NCI-H1930 (cell line): ENCODE data around the gene TMEM30A.

Source experiments
- DNase-seq, 2 experiments: peaks; one replicate each; lab custom pipeline; 2025; lab: John Stamatoyannopoulos, UW

TMEM30A gene

DNA sequence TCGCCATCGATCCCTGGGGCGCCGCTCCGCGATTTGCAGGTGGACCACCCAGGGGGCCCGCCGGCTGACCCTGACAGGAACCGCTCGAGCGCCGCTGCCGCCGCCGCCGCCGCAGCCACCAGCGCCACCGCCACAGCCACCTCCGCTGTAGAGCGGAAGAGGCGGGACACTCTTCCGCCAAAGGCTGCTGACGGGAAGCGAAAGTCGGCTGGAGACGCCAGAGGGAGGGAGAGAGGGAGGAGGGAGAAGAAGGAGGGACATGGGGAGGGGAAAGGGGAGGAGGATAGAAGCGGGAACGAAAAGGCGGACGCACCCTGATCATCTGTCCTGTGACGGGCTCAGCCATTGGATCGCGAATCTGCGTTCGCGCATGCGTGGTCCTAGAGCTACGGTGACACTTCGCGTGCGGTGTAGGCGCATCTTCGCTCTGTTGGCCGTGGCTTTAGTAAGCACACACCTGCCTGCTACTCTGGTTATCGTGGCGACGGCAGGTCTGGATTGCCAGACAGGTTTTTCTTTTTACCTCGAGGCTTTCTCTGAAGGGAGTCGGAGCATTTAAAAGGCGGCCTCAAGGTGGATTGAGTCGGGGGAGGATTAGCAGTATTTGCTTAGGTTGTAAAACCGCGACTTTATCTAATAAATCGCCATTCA lies at the start of gene TMEM30A:
Gene TMEM30A (minus strand): TSS at position 161 of the 651 bp plus-strand sequence. CDS start 154 bp downstream, at position 7.
- peak; percentile 95 to 96 for DNase-seq

GRCh38 chr6:75333676-75334200 lies 49.1 kb upstream of the TMEM30A start:
- no peak for DNase-seq

DNA sequence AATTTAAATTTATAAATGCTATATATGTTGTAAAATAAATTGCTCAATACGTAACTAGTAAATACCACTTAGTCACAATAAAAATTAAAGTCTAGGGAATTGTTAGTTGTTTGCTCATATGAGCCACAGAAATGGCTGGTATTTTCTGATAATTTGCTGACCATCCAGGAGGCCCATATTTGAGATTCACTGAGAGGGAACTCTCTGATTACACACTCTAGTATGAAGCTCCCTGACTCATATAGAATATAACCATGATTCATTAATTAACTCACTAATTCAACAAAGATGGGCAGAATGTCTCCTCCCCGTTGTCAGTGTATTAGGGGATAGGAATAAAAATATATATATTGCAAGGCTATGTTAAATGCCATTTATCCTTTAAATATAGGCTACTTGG lies 46.6 kb upstream of the TMEM30A start:
- DNase-seq, result no peak

DNA sequence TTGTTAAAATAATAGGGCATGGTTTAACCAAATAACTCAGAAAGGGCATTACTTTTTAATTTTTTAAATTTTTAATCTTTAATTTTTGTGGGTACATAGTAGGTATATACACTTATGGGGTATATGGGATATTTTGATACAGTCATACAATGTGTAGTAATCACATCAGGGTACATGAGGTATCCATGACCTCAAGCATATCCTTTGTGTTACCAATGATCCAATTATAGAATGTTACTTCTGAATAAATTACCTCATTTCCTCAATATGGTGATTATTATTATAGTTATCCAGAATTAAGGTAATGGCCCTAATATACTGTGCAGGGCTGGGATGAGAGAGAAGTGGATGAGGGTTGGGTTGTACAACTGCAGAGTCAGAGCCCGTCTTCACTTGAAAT lies 45.1 kb upstream of the TMEM30A start:
- no peak for DNase-seq

DNA sequence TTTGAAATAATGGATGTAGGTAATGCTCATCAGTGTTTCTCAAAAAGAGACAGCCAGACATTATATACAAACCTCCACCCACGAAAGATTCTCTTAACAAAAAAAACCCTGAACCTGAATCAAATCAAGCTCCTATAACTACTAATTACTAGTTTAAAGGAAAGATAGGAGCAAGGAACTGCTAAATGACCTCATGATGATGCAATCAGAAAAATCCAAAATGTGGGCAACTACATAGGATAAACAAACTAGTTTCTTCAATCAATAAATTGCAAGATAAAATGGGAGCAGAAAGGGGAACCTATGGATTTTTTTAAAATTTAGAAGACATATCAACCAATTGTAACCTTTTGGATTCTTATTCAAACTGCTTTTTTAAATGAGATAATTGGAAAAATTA lies 43.2 kb upstream of the TMEM30A start:
- no peak for DNase-seq

GRCh38 chr6:75326557-75327258 lies 42.1 kb upstream of the TMEM30A start:
- DNase-seq, result no peak

GRCh38 chr6:75318900-75319299 lies 34.3 kb upstream of the TMEM30A start:
- DNase-seq, result no peak

DNA sequence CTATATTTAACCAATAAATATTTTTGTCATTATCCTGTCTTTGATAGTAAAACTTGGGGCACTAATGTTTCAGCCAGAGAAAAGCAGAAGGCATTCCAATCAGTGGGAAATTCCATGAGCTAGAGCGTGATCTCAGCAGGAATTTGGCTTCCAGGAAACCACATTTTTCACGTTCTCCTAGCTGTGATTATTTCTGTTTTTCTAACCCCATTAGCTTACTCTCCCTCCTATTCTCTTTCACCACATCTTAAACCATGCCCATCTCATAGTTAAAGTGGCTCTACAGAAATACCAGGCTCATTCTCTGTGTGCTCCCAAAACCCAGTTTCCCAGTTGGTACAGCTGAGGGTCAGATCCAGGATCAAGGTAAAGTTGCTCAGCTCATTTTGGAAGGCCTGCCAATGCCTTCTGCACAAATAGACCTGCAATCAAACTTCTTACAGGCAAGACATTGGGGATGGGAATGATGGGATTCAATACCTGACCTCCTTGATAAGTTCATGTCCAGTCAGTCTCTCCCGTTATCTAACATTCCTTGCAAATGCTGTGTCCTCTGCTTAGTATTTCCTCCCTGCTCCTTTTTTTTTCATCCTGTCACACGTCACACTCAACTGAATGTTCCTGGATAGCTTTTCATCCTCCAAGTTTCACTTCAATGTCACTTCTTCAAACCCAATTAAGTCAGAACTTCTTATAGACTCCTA lies 33.1 kb upstream of the TMEM30A start:
- no peak for DNase-seq

GRCh38 chr6:75315978-75316377 lies 31.4 kb upstream of the TMEM30A start:
- DNase-seq, result no peak

DNA sequence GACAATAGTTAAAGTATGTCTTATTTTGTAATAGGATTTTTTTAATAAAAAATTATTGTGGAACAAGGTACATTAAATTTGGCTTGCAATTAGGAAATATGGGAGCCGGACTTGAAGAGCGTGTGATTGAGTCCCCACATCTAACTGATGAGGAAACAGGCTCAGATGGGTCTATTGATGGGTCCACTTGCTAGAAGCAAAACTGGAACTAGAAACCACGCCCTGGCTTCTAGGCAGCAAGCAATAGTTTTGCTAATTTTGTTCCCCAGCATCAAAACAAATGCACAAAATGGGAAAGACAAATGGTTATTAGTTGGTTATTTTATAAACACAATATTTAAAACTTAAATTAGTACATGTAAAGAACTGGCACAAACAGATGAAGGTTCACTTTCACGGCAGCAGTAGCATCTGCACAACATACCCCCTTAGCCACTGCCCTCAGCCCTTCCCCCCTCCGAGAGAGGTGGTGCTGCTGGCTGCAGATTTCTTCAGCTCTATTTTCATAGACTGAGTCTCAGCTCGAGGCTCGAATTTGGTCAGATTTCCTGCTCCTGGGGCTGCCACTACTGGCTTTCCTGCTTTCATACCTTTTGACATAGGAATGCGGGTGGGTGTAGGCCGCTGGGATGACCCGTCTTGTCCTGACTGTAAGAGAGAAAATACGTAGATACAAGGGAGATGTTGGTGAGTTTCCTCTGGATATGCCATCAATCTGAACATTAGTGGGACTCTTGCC lies 23.8 kb upstream of the TMEM30A start:
- DNase-seq, result no peak

GRCh38 chr6:75307364-75308004 lies 22.9 kb upstream of the TMEM30A start:
- no peak for DNase-seq

GRCh38 chr6:75306064-75306463 lies 21.5 kb upstream of the TMEM30A start:
- no peak for DNase-seq

- DNase-seq, result no peak
Observed at GRCh38 chr6:75305573-75305972, 21.0 kb upstream of the TMEM30A start.

DNA sequence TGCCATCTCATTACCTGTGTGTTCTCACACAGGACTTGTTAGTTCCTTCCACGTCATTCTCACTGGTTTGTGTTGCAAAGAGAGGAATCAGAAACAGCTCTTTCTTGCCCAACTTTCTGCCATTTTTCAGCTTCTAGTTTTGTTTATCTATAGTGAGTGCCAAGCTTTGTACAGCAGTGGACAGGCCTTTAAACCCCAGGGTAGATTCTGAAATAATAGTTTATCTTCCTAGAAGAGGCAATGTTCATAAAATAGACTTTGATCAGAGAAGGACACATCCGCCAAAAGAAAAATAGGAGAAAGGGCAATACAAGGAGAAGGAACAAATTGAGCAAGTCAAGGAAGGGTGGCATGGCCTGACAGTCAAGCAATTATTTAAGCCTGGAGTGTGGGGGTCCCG lies 17.7 kb upstream of the TMEM30A start:
- DNase-seq, result no peak

DNA sequence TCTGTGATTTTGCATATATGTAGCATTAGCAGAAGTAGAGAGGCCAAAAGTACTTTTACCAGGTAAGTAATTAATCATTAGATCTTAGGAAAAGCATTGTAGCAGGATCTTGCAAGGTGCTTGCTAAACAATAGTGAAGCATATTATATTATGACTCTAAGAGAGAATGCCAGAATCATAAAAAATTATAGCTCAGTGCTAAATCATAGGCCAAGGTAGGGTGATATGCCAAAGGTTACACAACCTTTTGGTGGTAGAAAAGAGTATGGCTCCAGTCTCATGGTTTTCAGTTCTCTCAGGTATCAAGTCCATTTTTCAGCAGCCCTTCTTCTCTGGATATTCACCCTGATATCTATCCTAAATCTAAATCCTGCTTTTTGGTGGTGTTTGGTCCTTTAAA lies 16.9 kb upstream of the TMEM30A start:
- no peak for DNase-seq

GRCh38 chr6:75301088-75301487 lies 16.5 kb upstream of the TMEM30A start:
- DNase-seq, result no peak

- no peak for DNase-seq
Observed at GRCh38 chr6:75300531-75300855, 15.9 kb upstream of the TMEM30A start.

- DNase-seq, result no peak
Observed at GRCh38 chr6:75299801-75300530, 15.4 kb upstream of the TMEM30A start.

DNA sequence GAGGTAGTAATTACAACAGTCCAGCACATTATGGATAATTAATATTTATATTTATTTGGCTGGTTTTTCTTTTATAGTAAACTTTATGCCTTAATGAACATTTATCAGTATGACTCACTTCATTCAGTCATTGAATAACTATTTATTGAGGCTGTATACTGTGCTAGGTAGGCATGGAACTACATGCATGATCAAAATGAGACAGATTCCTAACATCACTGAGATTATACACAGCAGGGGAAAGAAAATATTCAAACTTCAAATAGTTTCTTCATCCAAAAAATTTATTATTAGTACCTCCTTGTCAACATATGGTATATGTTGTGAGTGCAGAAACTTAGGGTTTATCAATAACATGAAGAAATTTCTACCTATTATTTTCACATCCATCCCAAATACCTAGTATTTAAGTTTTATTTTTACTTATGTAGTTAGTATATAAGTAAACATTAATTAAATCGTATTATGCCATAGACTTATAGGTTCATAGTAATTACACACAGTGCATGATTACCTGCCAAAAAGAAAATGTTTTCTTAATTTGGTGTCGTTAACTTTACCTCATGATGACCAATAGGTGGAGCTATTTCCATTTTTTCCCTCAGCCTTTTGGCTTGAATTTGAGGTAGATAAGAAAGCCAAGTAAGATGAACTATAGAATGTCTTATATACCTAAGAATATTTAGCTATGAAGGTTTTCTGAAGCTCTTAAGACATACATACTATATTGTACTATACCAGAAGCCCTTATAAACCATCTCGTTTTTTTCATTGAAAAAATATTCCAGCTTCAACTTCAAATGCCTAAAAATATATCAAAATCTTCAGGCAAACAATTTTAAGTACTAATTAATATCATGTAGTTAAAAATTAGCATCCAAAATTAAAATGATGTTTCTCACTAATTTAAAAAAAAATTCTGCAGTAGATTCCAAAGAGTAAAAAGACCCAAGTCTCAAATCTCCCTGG lies 12.5 kb upstream of the TMEM30A start:
- peak; percentile 51 to 68 for DNase-seq

DNA sequence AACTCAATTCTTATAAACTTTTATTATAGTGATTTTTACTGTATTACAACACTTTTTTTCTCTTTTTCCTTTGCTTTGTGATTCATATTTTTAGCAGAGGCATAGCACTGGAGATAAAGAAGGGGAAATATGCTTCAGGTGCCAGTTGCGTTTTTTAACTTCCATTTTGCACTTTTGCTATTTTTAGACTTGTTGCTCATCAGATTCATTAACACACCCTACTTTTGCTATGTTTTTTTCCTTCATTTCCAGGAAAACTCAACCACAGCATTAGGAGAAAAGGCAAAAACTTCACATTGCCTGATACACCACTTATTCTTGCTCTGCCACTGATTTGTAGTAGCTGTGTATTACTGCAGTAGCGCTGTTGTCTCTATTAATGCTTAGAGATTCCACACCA lies 8.0 kb upstream of the TMEM30A start:
- DNase-seq, result no peak
